G401 (cell line): Measurements from ENCODE around the gene PIWIL1. TPM values are rescaled to one million over a fixed set of nuclear protein-coding genes. Genes with fewer than 3 reads are reported as not detected.

ENCODE experiments used
- DNase-seq: peaks from one replicate; pipeline ENCODE4 v3.0.0-alpha.2; 2015; ENCODE audit warnings: low spot score
- in situ Hi-C: cut with HindIII; loops from 2 replicates; pipeline ENCODE4 v1.10.0; 2016; ENCODE audit warnings: low sequenced_read_pairs, mixed read lengths
- total RNA-seq: library from RNA; depleted of rRNA; stranded (reverse); fragments of >200 nt; shearing (Covaris generic); gene quantifications from 2 replicates; pipeline ENCODE4 v1.2.3, GENCODE V29; 2014; rRNA removed

PIWIL1 gene
- total RNA-seq, 1 experiment from 2014 or later: 2.6 TPM

DNA sequence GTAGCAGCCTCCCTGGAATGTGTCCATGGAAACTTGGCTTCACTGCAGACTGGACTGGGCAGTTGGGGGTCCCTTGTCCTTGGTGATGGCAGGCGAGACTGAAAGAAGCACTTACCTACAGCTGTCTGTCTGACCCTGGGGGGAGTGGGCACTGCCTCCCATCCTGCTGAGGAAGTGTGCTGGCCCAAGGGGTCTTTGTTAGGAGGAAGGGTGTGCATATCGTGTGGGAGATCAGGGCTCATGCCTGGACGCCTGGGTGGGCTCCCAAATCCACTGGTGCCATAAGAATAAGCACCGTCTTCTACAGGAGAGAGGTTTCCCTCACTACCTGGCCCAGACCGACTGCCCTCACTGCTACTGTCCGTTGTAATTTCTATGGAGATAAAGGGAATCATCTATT is 81.4 kb downstream of the PIWIL1 start:
- no peak for DNase-seq
- in situ Hi-C loops: no loop called here

DNA sequence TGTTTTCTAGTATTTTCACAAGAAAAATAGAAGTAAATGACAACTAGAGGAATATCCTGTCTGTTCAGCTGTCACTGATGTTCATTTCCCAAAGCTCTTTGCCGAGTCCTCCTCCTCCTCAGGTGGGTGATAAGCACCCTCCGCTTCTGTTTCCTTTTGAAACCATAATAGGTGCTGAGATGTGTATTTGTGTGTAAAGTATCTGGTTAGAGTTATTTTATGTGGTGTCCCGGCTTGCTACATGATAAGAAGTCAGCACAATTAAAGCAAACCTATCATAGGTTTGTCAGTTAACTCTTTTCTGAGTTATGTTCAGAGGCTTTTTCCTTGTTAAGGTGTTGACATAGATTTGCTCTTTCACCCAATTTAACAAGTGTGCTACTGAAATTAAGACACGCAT is 82.4 kb downstream of the PIWIL1 start:
- in situ Hi-C loops: no loop called here
- DNase-seq: no peak

DNA sequence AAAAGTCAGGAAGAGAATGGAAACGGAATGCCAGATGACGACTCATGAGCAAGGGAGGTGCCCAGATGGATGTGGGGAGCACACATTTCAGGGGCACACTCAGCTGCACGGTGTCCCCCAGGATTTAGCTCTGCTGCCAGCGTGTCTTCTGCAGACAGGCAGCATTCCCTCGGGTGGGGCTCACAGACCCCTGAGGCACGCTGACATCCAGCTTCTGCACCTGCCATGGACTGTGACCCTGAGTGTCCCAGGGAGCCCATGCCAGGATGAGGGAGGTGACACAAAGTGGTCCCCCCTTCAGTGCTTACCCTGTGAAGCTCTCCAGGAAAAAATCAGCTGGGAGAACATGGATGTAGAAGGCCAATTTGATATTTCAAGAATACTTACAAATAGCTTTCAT is 84.2 kb downstream of the PIWIL1 start:
- in situ Hi-C loops: no loop called here

More for the DNA sequence above, 84.2 kb downstream of the PIWIL1 start:
- DNase-seq: no peak

Other genes with a start within 250 kb of the PIWIL1 start
- not detected in 2 replicates for gene FZD10, start 175.4 kb upstream of the PIWIL1 start, total RNA-seq